Measurements from ENCODE around the gene POLR2I. TPM values are rescaled to one million over a fixed set of nuclear protein-coding genes. Genes with fewer than 3 reads are reported as not detected.
A peak's percentile ranks its signal among the peaks of the same experiment; 100 is the strongest.
"Not testable (repeated sequence)": the region's sequence is repeated elsewhere in the genome, so short reads cannot be mapped to it uniquely, and the experiment has no call there.

Gene POLR2I
- total RNA-seq, 2 donors from 2014 or later = 45.6 to 56.7 TPM

DNA sequence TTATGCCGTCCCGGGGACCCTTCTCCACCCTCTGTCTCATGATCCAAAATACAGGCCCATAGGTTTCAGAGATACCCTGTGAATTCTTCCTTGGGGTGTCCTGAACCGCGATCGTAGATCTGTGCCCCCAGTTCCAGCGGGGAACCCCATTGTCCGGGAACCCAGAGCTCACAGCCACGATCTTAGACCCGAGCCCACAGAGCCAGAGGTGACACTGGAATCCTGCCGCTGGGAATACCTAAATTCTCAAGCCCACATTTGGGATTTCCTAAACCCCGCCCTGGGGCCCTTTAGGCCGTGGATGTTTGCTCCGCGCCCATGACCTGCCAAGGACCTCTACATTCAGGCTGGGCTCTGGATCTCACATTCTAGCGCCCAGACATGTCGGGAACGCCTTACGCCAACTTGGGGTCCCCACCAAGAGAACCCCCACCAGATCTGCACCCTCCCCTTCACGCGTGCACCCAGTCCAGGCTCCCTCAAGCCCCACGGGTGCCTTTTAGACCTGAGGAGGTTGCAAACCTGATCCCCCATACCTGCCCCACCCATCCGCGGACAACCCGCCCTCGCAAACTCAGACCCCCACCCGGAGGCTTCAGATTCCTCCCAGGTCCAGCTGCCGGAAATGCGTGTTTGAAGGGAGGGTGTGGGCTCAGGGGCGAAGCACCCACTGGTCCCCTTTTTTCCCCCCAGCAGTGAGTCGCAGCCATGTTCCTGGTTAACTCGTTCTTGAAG, 25.8 kb upstream of the POLR2I start:
- H3K4me3 ChIP-seq = peak overlapping the region; percentile 59 to 87
- H3K36me3 ChIP-seq = peaks cover 3 to 7% of the 10 kb centered on the region in 2 donors
- H3K9me3 ChIP-seq = no peaks in the 10 kb centered on the region
- peak; percentile 30 for DNase-seq (ENCODE audit: low spot score)
- no peaks in the 10 kb centered on the region for H3K27me3 ChIP-seq (replicated peaks; ENCODE audit: insufficient read depth)
- WGBS = under 1% methylated on average over 31 of the region's 31 CpGs
- H3K4me1 ChIP-seq (replicated peaks) = peaks cover 12% of the 10 kb centered on the region
- peak overlapping the region; percentile 92 to 96 for H3K27ac ChIP-seq
- intact Hi-C loops (cut with DNase I) = no loop called here
- no peak for TF ChIP-seq POLR2AphosphoS5 (IDR thresholded peaks at IDR 0.05)

DNA sequence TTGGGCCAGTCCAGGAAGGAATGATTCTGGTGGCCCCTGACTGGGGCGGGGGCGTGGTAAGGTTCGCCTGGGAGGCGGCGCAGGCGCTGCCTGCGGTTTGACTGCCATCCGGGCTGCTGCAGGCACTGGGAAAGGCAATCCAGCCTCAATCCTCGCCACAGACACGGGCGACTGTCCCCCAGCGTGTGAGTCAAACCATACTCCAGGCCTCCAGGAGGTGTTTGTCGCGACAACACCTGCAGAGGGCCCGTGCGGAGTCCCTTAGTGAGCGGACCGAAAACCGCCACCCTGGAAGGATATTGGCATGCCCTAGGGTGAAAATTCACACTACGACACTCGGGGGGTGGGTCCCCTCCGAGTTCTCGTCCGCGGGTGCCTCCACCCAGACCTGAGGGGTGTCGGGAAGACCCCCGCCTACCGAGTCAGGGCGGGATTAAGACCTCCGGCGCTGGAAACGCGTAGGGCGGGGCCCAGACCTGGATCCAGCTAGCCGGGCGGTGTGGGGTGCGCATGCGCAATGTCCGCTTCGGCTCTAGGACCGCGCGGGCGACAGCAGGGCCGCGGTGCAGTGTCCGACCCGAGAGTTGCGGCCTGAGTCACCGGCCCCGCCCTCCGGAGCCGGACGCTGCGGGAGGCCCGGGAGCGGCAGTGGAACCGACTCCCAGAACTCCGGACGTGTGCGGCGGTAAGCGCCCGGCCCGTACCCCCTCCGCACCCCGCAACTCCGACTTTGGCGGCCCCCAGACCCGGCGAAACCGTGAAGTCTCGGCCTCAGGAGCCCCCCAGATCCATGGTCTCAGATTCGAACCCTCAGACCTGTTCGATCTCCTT, 25.0 kb upstream of the POLR2I start, which contains the start of gene CAPNS1:
TSS of gene CAPNS1 (plus strand) at position 594 of the 831 bp plus-strand sequence. CDS start 946 bp downstream, outside the sequence.
- H3K27me3 ChIP-seq (replicated peaks; ENCODE audit: insufficient read depth) = no peaks in the 10 kb centered on the region
- H3K27ac ChIP-seq = peak within 1 kb of the TSS; percentile 92 to 96
- H3K36me3 ChIP-seq = peaks cover 3 to 6% of the 10 kb centered on the region in 2 donors
- peak; percentile 94 for TF ChIP-seq POLR2AphosphoS5 (IDR thresholded peaks at IDR 0.05)
- TF ChIP-seq POLR2A (IDR thresholded peaks at IDR 0.05) = peak; percentile 98
- TF ChIP-seq, protein P1, sequence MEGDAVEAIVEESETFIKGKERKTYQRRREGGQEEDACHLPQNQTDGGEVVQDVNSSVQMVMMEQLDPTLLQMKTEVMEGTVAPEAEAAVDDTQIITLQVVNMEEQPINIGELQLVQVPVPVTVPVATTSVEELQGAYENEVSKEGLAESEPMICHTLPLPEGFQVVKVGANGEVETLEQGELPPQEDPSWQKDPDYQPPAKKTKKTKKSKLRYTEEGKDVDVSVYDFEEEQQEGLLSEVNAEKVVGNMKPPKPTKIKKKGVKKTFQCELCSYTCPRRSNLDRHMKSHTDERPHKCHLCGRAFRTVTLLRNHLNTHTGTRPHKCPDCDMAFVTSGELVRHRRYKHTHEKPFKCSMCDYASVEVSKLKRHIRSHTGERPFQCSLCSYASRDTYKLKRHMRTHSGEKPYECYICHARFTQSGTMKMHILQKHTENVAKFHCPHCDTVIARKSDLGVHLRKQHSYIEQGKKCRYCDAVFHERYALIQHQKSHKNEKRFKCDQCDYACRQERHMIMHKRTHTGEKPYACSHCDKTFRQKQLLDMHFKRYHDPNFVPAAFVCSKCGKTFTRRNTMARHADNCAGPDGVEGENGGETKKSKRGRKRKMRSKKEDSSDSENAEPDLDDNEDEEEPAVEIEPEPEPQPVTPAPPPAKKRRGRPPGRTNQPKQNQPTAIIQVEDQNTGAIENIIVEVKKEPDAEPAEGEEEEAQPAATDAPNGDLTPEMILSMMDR (IDR thresholded peaks at IDR 0.05) = peak in 1 of 4 experiments; percentile 5
- DNase-seq (ENCODE audit: low spot score) = peak; percentile 97
- WGBS = 1% methylated on average over 55 of the region's 75 CpGs
- no peaks in the 10 kb centered on the region for H3K9me3 ChIP-seq
- H3K4me3 ChIP-seq = peak within 1 kb of the TSS; percentile 59 to 87
- H3K4me1 ChIP-seq (replicated peaks) = peaks cover 12% of the 10 kb centered on the region
- intact Hi-C loops (cut with DNase I) = no loop called here

DNA sequence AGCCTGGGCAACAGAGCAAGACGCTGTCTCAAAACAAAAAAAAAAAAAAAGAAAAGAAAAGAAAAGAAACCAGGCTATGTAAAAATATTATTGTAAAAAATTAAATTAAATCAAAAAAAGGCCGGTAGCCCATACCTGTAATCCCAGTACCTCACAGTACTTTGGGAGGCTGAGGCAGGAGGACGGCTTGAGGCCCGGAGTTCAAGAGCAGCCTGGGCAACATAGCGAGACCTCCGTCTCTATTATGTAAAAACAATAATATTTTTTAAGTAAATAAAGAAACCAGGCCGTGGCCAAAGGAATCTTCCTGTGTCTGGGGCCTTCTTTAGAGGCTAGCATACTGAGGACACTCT, 24.4 kb upstream of the POLR2I start:
- intact Hi-C loops (cut with DNase I) = no loop called here
- no peak for TF ChIP-seq POLR2AphosphoS5 (IDR thresholded peaks at IDR 0.05)
- TF ChIP-seq, protein P1 (IDR thresholded peaks at IDR 0.05) = no peak
- TF ChIP-seq POLR2A (IDR thresholded peaks at IDR 0.05) = no peak
- 63% methylated on average over 7 of the region's 7 CpGs for WGBS

DNA sequence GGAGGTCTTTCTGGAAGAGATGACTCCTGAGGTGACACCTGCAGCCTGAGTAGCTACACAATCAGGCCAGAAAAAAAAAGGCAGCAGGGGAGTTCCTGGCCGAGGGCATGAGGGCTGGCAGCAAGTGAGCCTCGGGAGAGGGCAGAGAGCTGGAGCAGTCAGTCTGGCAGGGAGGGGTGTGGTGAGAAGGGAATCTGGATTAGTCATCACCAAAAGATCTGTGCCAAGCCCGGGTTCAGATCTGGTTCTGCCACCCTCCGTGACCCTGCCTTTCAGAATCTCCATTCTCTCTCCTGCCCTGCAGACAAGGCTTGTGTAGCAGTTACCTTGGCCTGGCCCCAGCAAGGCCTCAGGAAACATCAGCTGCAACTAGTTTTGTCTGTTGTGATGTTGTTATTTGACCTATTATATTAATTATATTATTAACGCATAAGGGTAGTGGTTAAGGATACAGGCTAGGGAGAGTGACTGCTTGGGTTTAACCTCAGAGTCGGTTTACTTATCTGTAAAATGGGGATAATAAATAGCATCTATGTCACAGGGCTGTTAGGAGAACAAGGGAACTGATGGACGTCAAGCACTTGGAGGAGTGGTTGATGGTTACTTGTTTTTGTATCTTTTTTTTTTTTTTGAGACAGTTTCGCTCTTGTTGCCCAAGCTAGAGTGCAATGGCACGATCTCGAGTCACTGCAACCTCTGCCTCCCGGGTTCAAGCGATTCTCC, 22.4 kb upstream of the POLR2I start:
- peaks cover 12% of the 10 kb centered on the region for H3K4me1 ChIP-seq (replicated peaks)
- 52% methylated on average over 12 of the region's 12 CpGs for WGBS
- peak; percentile 86 for DNase-seq (ENCODE audit: low spot score)
- H3K36me3 ChIP-seq = no peaks in the 10 kb centered on the region
- no peaks in the 10 kb centered on the region for H3K9me3 ChIP-seq
- peak overlapping the region; percentile 69 to 76 for H3K27ac ChIP-seq
- intact Hi-C loops (cut with DNase I) = no loop called here
- no peaks in the 10 kb centered on the region for H3K27me3 ChIP-seq (replicated peaks; ENCODE audit: insufficient read depth)
- TF ChIP-seq, protein P1 (IDR thresholded peaks at IDR 0.05) = no peak
- peak; percentile 79 for TF ChIP-seq POLR2AphosphoS5 (IDR thresholded peaks at IDR 0.05)
- H3K4me3 ChIP-seq = no peak overlapping the region

More for the DNA sequence above, 24.4 kb upstream of the POLR2I start:
- Histone ChIP-seq H3K36me3 (peaks cover 3 to 6% of the 10 kb centered on the region in 2 donors), H3K4me3 (peak overlapping the region; percentile 59 to 87), H3K9me3 (no peaks in the 10 kb centered on the region), H3K4me1 (replicated peaks) (peaks cover 12% of the 10 kb centered on the region), H3K27me3 (replicated peaks; ENCODE audit: insufficient read depth) (no peaks in the 10 kb centered on the region), H3K27ac (peak overlapping the region; percentile 92 to 96)
- DNase-seq (ENCODE audit: low spot score) = no peak

DNA sequence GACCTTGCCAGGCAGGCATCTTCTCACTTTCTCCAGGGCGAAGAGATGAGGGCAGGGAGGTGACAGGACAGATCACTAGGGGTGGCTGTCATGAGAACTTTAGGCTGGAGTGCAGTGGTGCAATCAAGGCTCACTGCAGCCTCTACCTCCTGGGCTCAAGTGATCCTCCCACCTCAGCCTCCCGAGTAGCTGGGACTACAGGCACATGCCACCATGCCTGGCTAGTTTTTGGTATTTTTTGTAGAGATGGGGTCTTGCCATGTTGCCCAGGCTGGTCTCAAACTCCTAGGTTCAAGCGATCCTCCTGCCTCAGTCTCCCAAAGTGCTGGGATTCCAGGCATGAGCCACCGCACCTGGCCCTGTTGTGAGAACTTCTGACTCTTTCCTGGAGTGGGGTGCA, 20.2 kb upstream of the POLR2I start:
- H3K4me3 ChIP-seq; H3K9me3 ChIP-seq; H3K27ac ChIP-seq; DNase-seq (ENCODE audit: low spot score); H3K4me1 ChIP-seq (replicated peaks); H3K27me3 ChIP-seq (replicated peaks; ENCODE audit: insufficient read depth); intact Hi-C loops (cut with DNase I); H3K36me3 ChIP-seq: not testable (repeated sequence)
- WGBS = 98% methylated on average over 4 of the region's 4 CpGs

GRCh38 chr19:36131221-36131620, 16.5 kb upstream of the POLR2I start:
- H3K9me3 ChIP-seq; intact Hi-C loops (cut with DNase I); H3K27me3 ChIP-seq (replicated peaks; ENCODE audit: insufficient read depth); H3K27ac ChIP-seq; H3K4me1 ChIP-seq (replicated peaks); DNase-seq (ENCODE audit: low spot score); H3K36me3 ChIP-seq; H3K4me3 ChIP-seq: not testable (repeated sequence)
- 71% methylated on average over 6 of the region's 6 CpGs for WGBS

All from prostate gland (tissue), 2 donors.